Suprapubic skin (tissue), 4 donors: Measurements from ENCODE around the gene WDR1. TPM values are rescaled to one million over a fixed set of nuclear protein-coding genes. Genes with fewer than 3 reads are reported as not detected.

ENCODE experiments used
- DNase-seq, 2 donors: peaks; one replicate each; pipeline ENCODE4 v3.0.0-alpha.2; 2019; ENCODE audit warnings: low spot score in 2 of 2
- H3K27ac ChIP-seq: fragments of 200-600 bp; sonication (generic); one replicate; pipeline ENCODE4 v1.5.1; 2019
- H3K27me3 ChIP-seq: fragments of 200-600 bp; sonication (generic); one replicate; pipeline ENCODE4 v1.5.1; 2019
- H3K36me3 ChIP-seq: fragments of 200-600 bp; sonication (generic); one replicate; pipeline ENCODE4 v1.5.1; 2019
- H3K4me1 ChIP-seq: fragments of 200-600 bp; sonication (generic); one replicate; pipeline ENCODE4 v1.5.1; 2019
- H3K4me3 ChIP-seq: fragments of 200-600 bp; sonication (generic); one replicate; pipeline ENCODE4 v1.5.1; 2019; ENCODE audit warnings: mild to moderate bottlenecking
- H3K9me3 ChIP-seq: fragments of 200-600 bp; sonication (generic); one replicate; pipeline ENCODE4 v1.5.1; 2019
- CTCF ChIP-seq, 2 donors: fragments of 200-600 bp in 1 of 2; fragments of 450-650 bp in 1 of 2; sonication (generic) in 1 of 2; IDR thresholded peaks; one replicate each; pipeline ENCODE4 v1.5.1; 2016 to 2019; ENCODE audit warnings: antibody characterized with exemption in 2 of 2, mild to moderate bottlenecking in 1 of 2, moderate library complexity in 1 of 2
- EP300 ChIP-seq: sonication (generic); formaldehyde crosslinking; IDR thresholded peaks from one replicate; pipeline ENCODE4 v1.6.1; 2017; ENCODE audit warnings: antibody characterized with exemption
- POLR2A ChIP-seq, 2 donors: fragments of 450-650 bp; IDR thresholded peaks; one replicate each; pipeline ENCODE4 v1.6.1; 2017; ENCODE audit warnings: antibody characterized with exemption in 2 of 2, mild to moderate bottlenecking in 2 of 2, moderate library complexity in 2 of 2
- POLR2AphosphoS5 ChIP-seq, 3 donors: sonication (generic); formaldehyde crosslinking; IDR thresholded peaks; one replicate each; pipeline ENCODE4 v1.6.1; 2017; ENCODE audit warnings: antibody characterized with exemption in 3 of 3
- WGBS: methylation state at CpG from one replicate; pipeline ENCODE4 v1.1.5; 2018; 5-methylcytosine and 5-hydroxymethylcytosine counted together
- total RNA-seq, 4 donors: library from RNA; depleted of rRNA; stranded (reverse); fragments of >200 nt; gene quantifications; one replicate each; pipeline ENCODE4 v1.1.0, GENCODE V29; 2016

WDR1 gene
- total RNA-seq, 4 donors from 2014 or later: 113 to 126 (median 117) TPM

- Histone ChIP-seq H3K4me3 (no peak overlapping the region), H3K27me3 (no peaks in the 10 kb centered on the region), H3K27ac (peak overlapping the region; percentile 6), H3K36me3 (peaks cover 86% of the 10 kb centered on the region), H3K9me3 (no peaks in the 10 kb centered on the region), H3K4me1 (peaks cover 53% of the 10 kb centered on the region)
- 85% methylated on average over 9 of the region's 11 CpGs for WGBS
- DNase-seq: no peak
- TF ChIP-seq POLR2A (IDR thresholded peaks at IDR 0.05): no peak
- peak in 1 of 2 donors; percentile 51 for TF ChIP-seq CTCF (IDR thresholded peaks at IDR 0.05)
Measured at GRCh38 chr4:10089346-10089745, 27.3 kb downstream of the WDR1 start.

DNA sequence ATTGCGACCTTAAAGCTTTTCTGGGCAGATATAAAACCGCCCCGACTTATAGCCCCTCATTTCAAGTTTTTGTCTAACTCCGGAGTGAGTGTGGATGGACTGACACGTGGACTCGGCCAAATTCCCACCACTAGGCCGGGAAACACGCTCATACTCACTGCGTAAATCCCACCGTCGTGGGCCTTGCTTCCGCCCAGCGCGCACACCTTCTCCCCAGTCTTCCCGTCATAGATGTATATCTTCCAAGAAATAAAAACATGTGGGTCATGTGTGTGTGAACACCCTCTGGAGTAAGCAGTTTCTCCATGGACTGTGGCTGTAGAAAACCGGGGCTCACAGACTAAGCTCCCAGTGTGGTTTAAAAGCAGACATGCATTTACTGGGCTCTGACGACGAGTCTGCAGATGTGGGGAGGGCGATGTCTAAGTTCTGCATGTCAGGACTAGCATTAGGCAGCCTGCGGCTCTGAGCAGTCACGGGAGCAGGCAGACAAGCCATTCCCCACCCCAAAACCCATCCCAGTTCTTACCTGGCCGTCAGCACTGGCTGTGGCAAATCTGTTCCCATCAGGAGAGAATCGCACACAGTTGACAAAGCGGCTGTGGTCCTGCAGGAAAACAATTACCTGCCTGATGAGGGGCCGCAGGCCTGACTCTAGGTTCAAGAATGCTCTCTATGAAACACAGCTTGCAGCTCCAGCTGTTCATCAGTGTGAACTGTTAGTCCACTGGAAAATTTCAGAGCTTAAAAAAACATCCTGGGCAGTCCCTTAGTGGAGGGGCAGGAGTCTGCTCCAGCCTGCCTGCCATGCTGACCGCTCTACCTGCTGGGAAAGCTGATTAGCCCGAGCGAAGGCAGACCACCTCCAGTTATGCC is 28.2 kb downstream of the WDR1 start:
- peaks cover 44% of the 10 kb centered on the region for H3K4me1 ChIP-seq
- WGBS: 68% methylated on average over 23 of the region's 28 CpGs
- H3K36me3 ChIP-seq: peaks cover 86% of the 10 kb centered on the region
- DNase-seq: no peak
- TF ChIP-seq EP300: no peak
- no peak overlapping the region for H3K4me3 ChIP-seq
- no peaks in the 10 kb centered on the region for H3K9me3 ChIP-seq
- no peak overlapping the region for H3K27ac ChIP-seq
- H3K27me3 ChIP-seq: no peaks in the 10 kb centered on the region

DNA sequence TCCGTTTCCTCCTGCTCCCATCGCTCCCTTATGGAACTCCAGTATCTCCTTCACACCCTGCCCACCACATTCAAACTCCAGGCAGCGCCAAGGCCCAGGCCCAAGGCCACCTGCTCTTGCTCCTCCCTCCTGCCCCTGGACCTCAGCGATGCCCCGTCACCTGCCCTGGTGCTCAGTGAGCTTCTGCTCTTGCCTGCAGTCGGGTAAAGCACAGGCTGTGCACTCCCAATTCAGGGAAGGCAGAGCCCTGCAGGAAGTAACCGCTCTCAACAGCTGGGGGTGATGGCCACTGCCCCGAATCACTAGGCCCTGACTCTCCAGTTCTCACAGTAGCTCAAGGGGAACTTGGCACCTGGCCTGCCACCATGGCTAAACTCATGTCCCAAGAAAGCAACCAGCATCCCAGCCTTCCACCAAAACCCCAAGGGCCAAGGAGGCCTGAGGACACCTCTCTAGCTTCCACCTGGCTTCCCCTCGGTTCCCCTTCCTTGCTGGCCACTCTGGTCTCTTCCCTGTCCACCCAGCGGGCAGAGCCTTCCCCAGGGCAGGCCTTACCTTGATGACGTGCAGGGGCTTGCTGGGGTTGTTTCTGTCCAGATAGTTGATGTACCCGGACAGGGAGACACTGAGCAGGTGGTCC is 29.3 kb downstream of the WDR1 start:
- no peak for TF ChIP-seq CTCF (IDR thresholded peaks at IDR 0.05)
- no peak for TF ChIP-seq EP300
- no peak for TF ChIP-seq POLR2A (IDR thresholded peaks at IDR 0.05)
- no peak for TF ChIP-seq POLR2AphosphoS5 (IDR thresholded peaks at IDR 0.05)
- WGBS: 96% methylated on average over 9 of the region's 12 CpGs
- no peak for DNase-seq
- H3K27me3 ChIP-seq: no peaks in the 10 kb centered on the region
- H3K36me3 ChIP-seq: peaks cover 92% of the 10 kb centered on the region
- no peaks in the 10 kb centered on the region for H3K9me3 ChIP-seq
- no peak overlapping the region for H3K4me3 ChIP-seq
- peaks cover 33% of the 10 kb centered on the region for H3K4me1 ChIP-seq
- H3K27ac ChIP-seq: no peak overlapping the region

DNA sequence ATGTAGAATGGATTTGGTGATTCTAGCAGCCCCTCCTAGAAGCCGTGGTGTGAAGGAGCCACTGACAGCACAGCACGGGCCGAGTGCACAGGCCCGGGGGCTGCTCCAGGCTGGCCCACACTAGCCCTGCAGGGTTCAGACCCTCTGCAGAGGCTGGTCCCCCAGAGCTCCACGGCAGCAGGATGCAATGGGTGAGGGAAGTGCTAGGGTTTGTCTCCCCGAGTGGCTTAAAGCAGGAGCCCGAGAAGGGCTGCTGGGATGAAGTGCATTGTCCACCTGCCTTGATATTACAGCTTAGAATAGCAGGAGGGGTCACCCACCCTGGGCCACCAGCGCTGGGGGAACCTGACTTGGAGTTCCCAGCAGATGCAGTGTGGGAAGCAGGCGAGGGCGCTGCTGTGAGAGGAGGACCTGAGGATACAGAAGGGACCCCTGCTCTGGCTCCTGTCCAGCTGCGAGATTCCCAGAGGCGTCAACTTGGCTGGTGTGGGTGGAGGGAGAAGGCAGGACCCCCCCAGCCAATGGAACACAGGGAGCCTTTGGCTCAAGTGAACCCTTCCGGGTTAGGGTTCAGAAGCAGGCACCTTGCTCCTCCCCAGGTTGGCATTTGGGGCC is 30.0 kb downstream of the WDR1 start:
- Histone ChIP-seq H3K27me3 (no peaks in the 10 kb centered on the region), H3K4me1 (peaks cover 31% of the 10 kb centered on the region), H3K4me3 (no peak overlapping the region), H3K9me3 (no peaks in the 10 kb centered on the region), H3K27ac (no peak overlapping the region), H3K36me3 (peaks cover 92% of the 10 kb centered on the region)
- no peak for TF ChIP-seq POLR2AphosphoS5 (IDR thresholded peaks at IDR 0.05)
- no peak for TF ChIP-seq CTCF (IDR thresholded peaks at IDR 0.05)
- no peak for TF ChIP-seq POLR2A (IDR thresholded peaks at IDR 0.05)
- no peak for TF ChIP-seq EP300
- peak in 1 of 2 donors; percentile 52 for DNase-seq
- WGBS: 98% methylated on average over 9 of the region's 13 CpGs

DNA sequence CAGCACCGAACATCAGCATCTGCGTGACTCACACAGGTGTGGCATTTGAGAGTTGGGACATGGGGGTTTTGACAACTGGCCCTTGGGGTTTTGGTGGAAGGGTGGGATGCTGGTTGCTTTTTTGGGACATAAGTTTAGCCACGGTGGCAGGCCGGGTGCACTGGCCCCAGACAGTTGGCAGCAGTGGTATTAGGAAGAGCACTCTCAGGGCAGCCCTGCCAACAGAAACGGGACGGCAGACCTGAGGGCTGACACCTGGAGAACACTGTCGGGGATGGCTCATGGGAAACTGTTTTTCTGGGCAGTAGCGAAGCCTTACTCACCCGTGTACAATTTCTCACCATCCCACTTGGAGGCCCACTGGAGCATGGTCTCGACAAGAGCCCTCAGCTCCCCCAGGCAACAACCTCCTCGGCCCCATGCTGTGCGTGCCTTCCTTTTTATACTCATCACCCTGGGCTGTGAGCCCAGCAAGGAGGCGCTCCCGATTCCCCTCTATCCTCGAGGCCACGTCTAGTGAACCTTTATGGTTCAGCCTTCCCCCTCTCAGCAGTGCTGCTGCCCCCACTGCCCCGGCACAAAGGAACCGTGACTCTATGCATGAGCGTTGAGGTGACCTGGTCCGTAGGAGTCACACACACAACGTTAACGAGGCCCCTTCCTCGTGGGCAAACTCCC is 30.6 kb downstream of the WDR1 start:
- Histone ChIP-seq H3K4me3 (no peak overlapping the region), H3K36me3 (peaks cover 92% of the 10 kb centered on the region), H3K27ac (no peak overlapping the region), H3K27me3 (no peaks in the 10 kb centered on the region), H3K9me3 (no peaks in the 10 kb centered on the region), H3K4me1 (peaks cover 31% of the 10 kb centered on the region)
- WGBS: 88% methylated on average over 12 of the region's 23 CpGs
- peak in 1 of 2 donors; percentile 46 for DNase-seq
- TF ChIP-seq EP300 (no peak), POLR2A (IDR thresholded peaks at IDR 0.05) (no peak), CTCF (IDR thresholded peaks at IDR 0.05) (no peak), POLR2AphosphoS5 (IDR thresholded peaks at IDR 0.05) (no peak)
